Measurements from ENCODE around the gene GABRG2. TPM values are rescaled to one million over a fixed set of nuclear protein-coding genes. Genes with fewer than 3 reads are reported as not detected.
A peak's percentile ranks its signal among the peaks of the same experiment; 100 is the strongest.

Gene GABRG2
- polyA plus RNA-seq, 1 donor from 2014 or later: 35.8 TPM

DNA sequence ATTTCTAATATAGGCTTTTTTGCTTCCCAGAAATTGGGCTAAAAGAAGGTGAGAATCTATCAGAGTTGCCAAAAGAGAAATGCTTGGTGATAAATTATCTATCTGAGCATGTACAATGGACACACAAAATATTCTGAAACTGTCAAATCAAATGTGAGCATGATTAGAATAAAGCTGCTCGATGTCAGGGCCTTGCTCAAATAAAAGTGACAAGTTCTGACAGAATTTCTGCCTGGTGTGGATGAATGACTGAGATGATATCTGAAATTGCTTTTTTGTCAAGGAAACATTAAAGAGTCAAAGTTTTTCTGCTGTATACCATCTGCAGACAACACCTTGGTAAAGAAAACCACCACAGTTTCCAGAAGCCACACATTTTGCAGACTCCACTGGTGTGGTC is 128.8 kb downstream of the GABRG2 start:
- H3K79me2 ChIP-seq (replicated peaks; ENCODE audit: insufficient read depth, low read length): no peaks in the 10 kb centered on the region
- no peaks in the 10 kb centered on the region for H4K20me1 ChIP-seq (ENCODE audit: insufficient read depth)
- H3K36me3 ChIP-seq (ENCODE audit: insufficient read depth, low read length): no peaks in the 10 kb centered on the region
- no peaks in the 10 kb centered on the region for H3F3A ChIP-seq (ENCODE audit: insufficient read depth, low read length, poor library complexity, severe bottlenecking)
- no peak overlapping the region for H3K4me2 ChIP-seq (ENCODE audit: low read length)
- H3K9me3 ChIP-seq (ENCODE audit: low read length): no peaks in the 10 kb centered on the region
- H3K4me3 ChIP-seq (ENCODE audit: low read length): no peak overlapping the region
- H3K9ac ChIP-seq (ENCODE audit: low read length): no peak overlapping the region
- no peaks in the 10 kb centered on the region for H3K9me2 ChIP-seq (ENCODE audit: insufficient read depth, low read length)
- peak overlapping the region; percentile 56 for H3K27ac ChIP-seq (ENCODE audit: low read length)
- no peak overlapping the region for H2AFZ ChIP-seq (ENCODE audit: low read depth, low read length)
- H3K27me3 ChIP-seq (ENCODE audit: insufficient read depth, low read depth, low read length): no peaks in the 10 kb centered on the region
- peak; percentile 93 for TF ChIP-seq EP300 (conservative IDR thresholded peaks at IDR 0.05; ENCODE audit: poor library complexity, severe bottlenecking)
- TF ChIP-seq, protein P1, sequence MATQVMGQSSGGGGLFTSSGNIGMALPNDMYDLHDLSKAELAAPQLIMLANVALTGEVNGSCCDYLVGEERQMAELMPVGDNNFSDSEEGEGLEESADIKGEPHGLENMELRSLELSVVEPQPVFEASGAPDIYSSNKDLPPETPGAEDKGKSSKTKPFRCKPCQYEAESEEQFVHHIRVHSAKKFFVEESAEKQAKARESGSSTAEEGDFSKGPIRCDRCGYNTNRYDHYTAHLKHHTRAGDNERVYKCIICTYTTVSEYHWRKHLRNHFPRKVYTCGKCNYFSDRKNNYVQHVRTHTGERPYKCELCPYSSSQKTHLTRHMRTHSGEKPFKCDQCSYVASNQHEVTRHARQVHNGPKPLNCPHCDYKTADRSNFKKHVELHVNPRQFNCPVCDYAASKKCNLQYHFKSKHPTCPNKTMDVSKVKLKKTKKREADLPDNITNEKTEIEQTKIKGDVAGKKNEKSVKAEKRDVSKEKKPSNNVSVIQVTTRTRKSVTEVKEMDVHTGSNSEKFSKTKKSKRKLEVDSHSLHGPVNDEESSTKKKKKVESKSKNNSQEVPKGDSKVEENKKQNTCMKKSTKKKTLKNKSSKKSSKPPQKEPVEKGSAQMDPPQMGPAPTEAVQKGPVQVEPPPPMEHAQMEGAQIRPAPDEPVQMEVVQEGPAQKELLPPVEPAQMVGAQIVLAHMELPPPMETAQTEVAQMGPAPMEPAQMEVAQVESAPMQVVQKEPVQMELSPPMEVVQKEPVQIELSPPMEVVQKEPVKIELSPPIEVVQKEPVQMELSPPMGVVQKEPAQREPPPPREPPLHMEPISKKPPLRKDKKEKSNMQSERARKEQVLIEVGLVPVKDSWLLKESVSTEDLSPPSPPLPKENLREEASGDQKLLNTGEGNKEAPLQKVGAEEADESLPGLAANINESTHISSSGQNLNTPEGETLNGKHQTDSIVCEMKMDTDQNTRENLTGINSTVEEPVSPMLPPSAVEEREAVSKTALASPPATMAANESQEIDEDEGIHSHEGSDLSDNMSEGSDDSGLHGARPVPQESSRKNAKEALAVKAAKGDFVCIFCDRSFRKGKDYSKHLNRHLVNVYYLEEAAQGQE (IDR thresholded peaks at IDR 0.05; ENCODE audit: borderline replicate concordance): no peak
- no peak for TF ChIP-seq MXI1 (conservative IDR thresholded peaks at IDR 0.05; ENCODE audit: poor library complexity, severe bottlenecking)
- no peak for TF ChIP-seq SMC3 (conservative IDR thresholded peaks at IDR 0.05; ENCODE audit: poor library complexity)
- no peak for TF ChIP-seq TAF1 (IDR thresholded peaks at IDR 0.05; ENCODE audit: low read depth)
- TF ChIP-seq POLR2AphosphoS5 (IDR thresholded peaks at IDR 0.05): peak; percentile 39
- TF ChIP-seq, protein P2, sequence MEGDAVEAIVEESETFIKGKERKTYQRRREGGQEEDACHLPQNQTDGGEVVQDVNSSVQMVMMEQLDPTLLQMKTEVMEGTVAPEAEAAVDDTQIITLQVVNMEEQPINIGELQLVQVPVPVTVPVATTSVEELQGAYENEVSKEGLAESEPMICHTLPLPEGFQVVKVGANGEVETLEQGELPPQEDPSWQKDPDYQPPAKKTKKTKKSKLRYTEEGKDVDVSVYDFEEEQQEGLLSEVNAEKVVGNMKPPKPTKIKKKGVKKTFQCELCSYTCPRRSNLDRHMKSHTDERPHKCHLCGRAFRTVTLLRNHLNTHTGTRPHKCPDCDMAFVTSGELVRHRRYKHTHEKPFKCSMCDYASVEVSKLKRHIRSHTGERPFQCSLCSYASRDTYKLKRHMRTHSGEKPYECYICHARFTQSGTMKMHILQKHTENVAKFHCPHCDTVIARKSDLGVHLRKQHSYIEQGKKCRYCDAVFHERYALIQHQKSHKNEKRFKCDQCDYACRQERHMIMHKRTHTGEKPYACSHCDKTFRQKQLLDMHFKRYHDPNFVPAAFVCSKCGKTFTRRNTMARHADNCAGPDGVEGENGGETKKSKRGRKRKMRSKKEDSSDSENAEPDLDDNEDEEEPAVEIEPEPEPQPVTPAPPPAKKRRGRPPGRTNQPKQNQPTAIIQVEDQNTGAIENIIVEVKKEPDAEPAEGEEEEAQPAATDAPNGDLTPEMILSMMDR (IDR thresholded peaks at IDR 0.05; ENCODE audit: poor library complexity, severe bottlenecking): no peak
- TF ChIP-seq RAD21 (conservative IDR thresholded peaks at IDR 0.05): peak; percentile 26
- TF ChIP-seq EZH2 (IDR thresholded peaks at IDR 0.05; ENCODE audit: borderline replicate concordance, insufficient read depth, low read length, poor library complexity, severe bottlenecking): no peak

DNA sequence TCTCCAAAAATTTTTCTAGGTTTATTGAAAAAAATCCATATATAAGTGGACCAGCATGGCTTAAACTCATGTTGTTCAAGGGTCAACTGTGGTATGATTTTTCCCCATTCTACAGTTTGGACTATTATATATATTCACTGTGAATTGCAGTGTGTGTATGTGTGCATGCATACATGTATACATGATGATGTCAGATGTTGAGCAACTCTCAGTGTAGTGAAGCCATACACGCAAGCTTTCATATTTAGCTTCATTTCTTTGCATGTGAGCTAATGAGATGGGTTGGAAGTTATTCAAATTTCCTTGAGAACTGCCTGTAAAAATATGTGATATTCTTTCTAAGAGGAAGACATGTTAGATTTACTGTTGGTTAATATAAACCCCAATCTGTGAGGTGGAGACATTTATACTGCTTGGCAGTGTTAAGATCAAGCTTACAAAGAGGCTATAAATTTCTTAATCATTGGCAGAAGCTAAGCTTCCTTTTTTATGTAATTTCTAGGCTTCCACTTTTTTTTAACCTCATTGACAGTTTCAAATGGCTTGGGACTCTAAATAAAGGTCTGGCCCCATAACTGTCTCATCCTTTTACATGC is 134.8 kb downstream of the GABRG2 start:
- TF ChIP-seq, protein P2 (IDR thresholded peaks at IDR 0.05; ENCODE audit: poor library complexity, severe bottlenecking): no peak
- TF ChIP-seq, protein P1 (IDR thresholded peaks at IDR 0.05; ENCODE audit: borderline replicate concordance): no peak
- TF ChIP-seq SMC3 (conservative IDR thresholded peaks at IDR 0.05; ENCODE audit: poor library complexity): no peak
- no peak for TF ChIP-seq EP300 (conservative IDR thresholded peaks at IDR 0.05; ENCODE audit: poor library complexity, severe bottlenecking)
- TF ChIP-seq MXI1 (conservative IDR thresholded peaks at IDR 0.05; ENCODE audit: poor library complexity, severe bottlenecking): no peak
- no peak for TF ChIP-seq RAD21 (conservative IDR thresholded peaks at IDR 0.05)
- no peak for TF ChIP-seq EZH2 (IDR thresholded peaks at IDR 0.05; ENCODE audit: borderline replicate concordance, insufficient read depth, low read length, poor library complexity, severe bottlenecking)
- no peak for TF ChIP-seq TAF1 (IDR thresholded peaks at IDR 0.05; ENCODE audit: low read depth)
- TF ChIP-seq POLR2AphosphoS5 (IDR thresholded peaks at IDR 0.05): no peak
- H3K4me3 ChIP-seq (ENCODE audit: low read length): no peak overlapping the region
- no peak overlapping the region for H3K27ac ChIP-seq (ENCODE audit: low read length)
- no peaks in the 10 kb centered on the region for H3K9me3 ChIP-seq (ENCODE audit: low read length)
- H3K27me3 ChIP-seq (ENCODE audit: insufficient read depth, low read depth, low read length): no peaks in the 10 kb centered on the region
- H4K20me1 ChIP-seq (ENCODE audit: insufficient read depth): no peaks in the 10 kb centered on the region
- H3K36me3 ChIP-seq (ENCODE audit: insufficient read depth, low read length): no peaks in the 10 kb centered on the region
- H3F3A ChIP-seq (ENCODE audit: insufficient read depth, low read length, poor library complexity, severe bottlenecking): no peaks in the 10 kb centered on the region
- H3K4me2 ChIP-seq (ENCODE audit: low read length): peak overlapping the region; percentile 6
- H3K9me2 ChIP-seq (ENCODE audit: insufficient read depth, low read length): no peaks in the 10 kb centered on the region
- no peak overlapping the region for H2AFZ ChIP-seq (ENCODE audit: low read depth, low read length)
- H3K9ac ChIP-seq (ENCODE audit: low read length): no peak overlapping the region
- H3K79me2 ChIP-seq (replicated peaks; ENCODE audit: insufficient read depth, low read length): no peaks in the 10 kb centered on the region
